ENCODE data around the gene CYSRT1.

CYSRT1 gene

DNA sequence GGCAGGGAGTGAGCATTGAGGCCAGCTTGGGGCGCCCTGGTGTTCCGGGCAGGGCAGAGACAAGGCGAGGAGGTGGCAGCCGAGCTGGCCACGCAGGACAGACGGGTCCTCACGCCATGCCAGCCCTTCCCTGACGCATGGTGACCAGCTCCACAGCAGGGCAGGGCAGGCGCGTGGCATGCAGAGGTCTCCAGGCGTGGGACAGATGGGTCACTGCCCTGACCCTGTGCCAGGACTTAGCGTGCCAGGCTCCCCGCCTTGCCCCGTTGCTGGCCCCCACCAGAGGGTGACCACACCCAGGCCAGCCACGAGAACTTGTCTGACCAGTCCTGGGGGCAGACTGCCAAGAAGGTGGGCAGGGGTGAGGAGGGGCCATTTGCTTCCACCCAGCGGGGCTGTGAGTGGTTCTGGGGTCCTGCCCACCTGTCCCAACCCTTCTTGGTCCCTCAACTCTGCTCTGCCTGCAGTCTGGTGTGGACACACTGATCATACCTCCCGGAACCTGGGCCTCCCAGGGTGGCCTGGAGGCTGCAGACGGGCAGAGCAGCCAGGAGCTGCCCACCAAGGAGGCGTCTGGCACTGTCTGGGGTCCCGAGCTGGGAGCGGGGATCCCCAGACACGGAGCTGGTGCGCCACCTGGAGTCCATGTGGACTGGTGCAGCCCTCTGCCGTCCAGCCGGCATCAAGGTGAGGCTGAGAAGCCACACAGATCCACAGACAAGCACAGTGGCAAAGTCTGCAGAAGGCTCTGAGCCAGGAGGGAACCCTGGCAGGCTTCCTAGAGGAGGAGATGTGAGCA is 2.3 kb downstream of the CYSRT1 start, which contains the start of gene RNF224:
TSS of gene RNF224 (plus strand) at position 449 of the 799 bp plus-strand sequence. CDS start 834 bp downstream, outside the sequence.
- DNase-seq: peak; percentile 62

DNA sequence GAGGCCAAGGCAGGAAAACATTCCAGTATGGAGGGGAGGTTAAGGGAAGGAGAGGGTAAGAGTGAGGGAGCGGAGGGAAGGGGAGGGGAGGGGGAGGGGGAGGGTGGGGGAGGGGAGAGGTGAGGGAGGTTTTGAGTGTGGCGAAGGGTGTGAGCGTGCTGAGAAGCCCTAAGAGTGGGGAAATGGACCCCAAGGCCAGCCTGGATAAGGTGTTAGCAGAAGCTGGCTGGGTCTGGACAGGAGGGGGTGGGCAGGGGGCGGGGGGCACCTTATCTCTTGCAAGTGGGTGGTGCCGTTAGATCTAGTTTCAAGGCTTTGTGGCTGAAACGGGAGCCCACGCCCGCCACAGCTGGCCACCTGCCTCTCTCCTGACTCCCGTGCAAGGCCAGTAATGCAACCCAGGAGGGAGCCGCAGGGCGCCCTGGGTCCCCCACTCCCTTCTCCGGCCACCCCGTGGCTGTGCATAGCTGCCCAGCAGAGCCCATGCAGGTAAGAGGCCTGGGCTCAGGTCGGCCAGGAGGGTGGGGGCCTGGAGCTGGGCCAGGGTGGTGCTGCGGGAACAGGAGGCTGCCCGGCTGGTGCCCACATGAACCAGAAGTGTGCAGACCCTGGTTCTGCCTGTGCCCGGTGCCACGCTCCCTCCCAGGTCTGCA is 3.0 kb downstream of the CYSRT1 start:
- DNase-seq: no peak

DNA sequence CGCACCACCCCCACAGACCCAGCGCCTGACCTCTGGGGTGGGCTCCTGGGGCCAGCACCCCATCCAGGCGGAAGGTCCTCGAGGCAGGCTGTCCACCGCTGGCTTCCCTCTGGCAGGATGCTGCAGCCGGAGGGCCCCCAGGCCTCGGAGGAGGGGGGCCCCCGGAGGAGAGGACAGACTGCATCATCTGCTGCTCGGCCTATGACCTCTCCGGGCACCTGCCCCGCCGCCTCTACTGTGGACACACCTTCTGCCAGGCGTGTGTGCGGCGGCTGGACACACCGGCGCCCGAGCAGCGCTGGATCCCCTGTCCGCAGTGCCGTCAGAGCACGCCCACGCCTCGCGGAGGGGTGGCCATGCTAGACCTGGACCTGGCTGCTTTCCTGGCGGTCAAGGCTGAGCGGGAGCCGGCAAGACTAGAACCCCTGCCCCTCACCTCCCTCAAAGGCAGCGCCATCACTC is 3.6 kb downstream of the CYSRT1 start:
- no peak for DNase-seq

DNA sequence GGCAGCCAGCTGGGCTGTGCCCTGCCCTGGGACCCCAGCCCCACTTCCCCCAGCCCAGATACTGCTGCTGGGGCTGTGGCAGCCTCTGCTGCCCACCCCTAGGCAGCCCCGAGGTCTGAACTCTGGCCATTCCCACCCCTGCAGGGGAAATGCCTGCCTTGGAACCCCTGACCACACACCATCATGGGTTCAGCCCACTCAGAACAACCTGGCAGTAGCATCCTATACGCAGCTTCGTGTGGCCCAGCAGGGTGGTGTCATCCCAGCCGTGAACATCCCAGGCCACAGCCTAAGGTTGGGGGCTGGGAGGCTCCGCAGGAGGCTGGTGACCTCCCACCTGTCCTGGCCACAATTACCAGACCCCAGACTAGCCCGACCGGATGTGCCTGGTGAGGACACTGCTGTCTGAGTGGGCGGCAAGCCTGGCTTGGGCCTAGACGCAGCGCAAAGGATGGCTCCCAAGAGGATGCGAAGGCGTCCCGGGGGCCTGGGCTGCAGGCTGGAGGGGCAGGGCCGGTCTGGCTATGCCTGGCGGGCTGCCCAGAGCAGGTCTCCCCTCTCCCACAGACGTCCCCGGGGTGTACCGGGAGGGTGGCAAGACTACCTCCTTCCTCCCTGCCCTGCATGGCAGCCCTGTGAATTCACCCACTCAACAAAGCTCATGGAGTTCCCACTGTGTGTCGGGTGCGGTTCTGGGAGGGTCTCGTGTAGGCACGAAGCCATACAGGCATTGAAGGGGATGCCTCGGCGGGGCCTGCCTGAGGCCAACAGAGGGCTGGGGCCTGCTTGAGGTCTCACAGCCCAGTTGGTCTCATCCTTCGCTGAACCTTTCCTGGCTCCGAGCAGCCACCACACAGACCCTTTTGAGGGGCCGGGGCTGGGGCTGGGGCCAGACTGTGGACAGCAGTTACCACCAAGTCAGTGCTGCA is 4.3 kb downstream of the CYSRT1 start:
- DNase-seq: no peak

DNA sequence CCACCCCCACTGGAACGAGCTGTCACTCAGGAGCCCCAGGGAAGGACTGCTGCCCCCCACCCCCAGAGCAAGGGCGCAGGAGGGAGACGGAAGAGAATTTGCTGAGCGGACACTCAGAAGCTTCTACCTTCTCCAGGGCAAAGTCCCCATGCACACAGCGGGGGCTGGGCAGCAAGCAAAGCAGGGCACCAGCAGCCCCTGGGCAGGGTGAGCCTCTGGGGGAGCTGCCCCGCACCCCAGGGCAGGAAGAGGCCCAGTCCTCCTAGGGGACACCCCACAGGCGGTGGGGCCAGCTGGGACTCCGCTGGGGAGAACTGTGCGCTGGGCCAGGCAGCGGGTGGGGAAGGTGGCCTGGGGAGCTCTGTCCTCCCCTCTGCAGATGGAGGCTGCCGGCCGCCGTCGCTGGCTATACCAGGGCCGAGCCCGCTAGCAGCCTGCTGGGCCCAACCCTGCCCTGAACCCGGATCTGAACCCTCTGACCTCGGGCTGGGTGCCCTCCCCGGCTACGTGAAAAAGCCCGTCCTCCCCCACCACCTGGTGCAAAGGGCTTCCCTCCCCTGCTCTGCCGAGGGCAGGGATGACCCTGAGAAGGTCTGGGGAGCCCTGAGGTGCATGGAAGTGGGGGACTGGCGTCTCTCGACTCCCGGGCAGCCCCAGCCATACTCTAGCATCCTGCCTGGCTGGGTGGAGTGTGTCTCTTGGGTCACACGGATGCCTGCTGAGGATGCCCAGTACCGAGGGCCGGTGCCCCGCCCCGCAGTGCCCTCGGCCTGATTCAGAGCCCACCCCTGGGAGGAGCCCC is 5.1 kb downstream of the CYSRT1 start:
- DNase-seq: no peak

DNA sequence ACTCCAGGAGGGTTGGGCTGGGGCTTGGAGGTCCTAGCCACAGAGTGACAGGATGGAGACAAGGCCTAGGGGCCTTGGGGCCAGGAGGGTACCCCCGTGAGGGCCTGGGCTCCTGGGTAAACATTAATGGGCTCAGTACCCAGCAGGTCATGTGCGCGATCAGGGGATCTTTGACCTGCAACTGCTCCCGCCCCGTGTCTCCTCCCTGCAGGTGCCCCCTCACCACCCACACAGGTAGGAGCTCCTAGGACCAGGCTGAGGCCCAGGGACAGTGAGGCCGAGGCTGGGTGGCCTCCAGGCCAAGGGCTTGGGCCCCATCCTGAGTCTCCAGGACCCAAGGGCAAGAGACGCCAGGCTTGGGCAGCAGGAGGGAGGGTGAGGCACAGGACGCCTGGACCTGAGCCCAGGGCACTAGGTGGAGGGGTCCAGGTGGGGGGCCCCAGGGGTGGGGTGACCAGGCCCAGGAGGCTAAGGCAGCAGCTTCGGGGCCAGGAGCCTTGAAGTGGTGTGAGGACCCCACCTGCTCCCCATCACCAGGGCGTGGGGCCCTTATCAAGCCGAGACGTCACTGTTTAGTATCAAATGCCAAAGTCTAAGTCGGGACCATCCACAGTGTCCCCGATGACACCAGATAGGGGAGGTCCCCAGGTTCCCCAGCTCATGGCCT is 5.9 kb downstream of the CYSRT1 start, which contains the start of gene SLC34A3:
TSS of gene SLC34A3 (plus strand) at position 197 of the 667 bp plus-strand sequence. CDS start 802 bp downstream, outside the sequence.
- DNase-seq: no peak

DNA sequence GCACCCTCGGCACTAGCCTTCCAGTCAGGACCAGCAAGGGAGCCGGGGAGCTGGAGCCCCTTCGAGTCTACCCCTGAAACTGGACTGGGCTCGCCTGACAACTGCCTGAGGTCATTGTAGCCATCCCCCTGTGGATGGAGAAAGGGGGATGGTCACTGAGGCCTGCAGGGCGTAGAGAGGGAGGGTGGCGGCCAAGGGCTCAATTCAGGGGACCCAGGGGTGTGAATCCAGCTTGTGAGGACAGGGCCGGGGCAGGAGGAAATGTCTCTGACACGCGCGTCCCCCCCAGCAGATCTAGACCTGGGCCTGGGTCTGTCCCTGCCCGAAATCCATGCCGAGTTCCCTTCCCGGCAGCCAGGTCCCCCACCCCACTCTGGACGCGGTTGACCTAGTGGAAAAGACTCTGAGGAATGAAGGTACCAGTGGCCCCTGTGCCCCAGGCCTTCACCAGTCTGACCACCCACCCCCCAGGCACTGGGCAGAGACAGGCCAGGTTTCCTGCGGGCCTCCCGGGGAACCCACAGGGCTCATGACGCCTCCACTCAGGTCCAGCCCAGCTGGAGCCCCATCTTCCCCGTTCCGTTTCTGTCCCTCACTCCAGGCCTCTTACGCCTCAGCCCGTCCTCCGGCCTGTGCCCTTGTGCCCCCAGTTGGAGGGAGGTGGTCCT is 6.5 kb downstream of the CYSRT1 start:
- DNase-seq: no peak

DNA sequence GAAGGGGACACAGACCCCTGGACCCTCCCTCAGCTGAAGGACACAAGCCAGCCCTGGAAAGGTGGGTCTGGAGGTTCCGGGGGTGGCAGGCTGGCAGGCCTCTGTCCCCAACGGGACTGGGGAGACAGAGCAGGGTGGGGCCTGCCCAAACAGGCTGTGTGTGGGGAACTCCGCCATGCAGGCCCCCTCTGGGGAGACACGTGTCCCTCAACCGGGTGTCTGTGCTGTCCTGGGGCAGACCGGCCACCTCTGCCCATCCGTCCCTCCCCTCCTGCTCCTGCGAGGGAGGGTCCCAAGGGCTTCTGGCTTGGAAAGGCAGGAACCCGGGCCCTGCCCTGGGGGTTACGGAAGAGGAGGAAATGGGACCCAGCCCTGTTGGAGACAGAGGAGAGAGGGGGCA is 7.1 kb downstream of the CYSRT1 start:
- no peak for DNase-seq

DNA sequence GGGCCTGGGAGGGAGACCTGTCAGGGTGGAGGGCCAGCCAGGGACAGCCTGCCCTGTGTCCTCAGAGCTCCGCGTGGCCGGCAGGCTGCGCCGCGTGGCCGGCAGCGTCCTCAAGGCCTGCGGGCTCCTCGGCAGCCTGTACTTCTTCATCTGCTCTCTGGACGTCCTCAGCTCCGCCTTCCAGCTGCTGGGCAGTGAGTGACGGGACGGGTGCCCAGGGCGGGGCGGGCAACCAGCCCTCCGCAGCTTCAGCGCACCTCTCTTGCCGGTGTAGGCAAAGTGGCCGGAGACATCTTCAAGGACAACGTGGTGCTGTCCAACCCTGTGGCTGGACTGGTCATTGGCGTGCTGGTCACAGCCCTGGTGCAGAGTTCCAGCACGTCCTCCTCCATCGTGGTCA is 7.5 kb downstream of the CYSRT1 start:
- no peak for DNase-seq

DNA sequence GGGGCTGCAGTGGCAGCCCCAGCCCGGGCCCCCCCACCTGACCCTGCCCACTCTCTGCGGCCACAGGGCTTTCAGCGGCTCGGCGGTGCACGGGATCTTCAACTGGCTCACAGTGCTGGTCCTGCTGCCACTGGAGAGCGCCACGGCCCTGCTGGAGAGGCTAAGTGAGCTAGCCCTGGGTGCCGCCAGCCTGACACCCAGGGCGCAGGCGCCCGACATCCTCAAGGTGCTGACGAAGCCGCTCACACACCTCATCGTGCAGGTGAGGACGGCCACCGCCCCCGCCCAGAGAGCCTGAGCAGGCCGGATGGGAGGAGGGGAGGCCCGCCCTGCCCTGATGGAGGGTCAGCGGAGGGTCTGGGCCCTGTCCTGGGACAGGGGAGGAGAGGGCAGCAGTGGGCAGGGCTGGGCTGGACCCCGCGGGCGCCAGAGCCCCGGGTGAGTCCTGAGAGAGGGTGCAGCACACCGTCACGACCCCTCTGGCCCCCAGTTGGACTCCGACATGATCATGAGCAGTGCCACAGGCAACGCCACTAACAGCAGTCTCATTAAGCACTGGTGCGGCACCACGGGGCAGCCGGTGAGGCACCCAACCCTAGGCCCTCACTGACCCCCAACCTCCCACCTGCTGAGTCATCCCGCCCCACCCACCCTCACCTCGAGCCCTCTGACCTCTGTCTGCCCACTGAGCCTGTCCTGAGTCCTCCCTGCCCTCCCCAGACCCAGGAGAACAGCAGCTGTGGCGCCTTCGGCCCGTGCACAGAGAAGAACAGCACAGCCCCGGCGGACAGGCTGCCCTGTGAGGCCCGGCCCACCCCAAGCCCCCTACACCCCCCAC is 8.4 kb downstream of the CYSRT1 start:
- DNase-seq: no peak

DNA sequence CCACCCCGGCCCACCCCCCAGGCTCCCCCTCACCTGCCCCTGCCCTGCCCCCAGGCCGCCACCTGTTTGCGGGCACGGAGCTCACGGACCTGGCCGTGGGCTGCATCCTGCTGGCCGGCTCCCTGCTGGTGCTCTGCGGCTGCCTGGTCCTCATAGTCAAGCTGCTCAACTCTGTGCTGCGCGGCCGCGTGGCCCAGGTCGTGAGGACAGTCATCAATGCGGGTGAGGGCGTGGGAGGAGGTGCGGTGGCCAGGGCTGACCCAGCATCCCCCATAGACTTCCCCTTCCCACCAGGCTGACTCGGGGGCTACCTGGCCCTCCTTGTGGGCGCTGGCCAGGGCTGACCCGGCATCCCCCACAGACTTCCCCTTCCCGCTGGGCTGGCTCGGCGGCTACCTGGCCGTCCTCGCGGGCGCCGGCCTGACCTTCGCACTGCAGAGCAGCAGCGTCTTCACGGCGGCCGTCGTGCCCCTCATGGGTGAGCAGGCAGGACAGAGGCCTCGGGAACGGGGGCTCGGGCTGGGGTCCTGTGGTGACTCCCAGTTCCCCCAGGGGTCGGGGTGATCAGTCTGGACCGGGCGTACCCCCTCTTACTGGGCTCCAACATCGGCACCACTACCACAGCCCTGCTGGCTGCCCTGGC is 9.2 kb downstream of the CYSRT1 start:
- no peak for DNase-seq

DNA sequence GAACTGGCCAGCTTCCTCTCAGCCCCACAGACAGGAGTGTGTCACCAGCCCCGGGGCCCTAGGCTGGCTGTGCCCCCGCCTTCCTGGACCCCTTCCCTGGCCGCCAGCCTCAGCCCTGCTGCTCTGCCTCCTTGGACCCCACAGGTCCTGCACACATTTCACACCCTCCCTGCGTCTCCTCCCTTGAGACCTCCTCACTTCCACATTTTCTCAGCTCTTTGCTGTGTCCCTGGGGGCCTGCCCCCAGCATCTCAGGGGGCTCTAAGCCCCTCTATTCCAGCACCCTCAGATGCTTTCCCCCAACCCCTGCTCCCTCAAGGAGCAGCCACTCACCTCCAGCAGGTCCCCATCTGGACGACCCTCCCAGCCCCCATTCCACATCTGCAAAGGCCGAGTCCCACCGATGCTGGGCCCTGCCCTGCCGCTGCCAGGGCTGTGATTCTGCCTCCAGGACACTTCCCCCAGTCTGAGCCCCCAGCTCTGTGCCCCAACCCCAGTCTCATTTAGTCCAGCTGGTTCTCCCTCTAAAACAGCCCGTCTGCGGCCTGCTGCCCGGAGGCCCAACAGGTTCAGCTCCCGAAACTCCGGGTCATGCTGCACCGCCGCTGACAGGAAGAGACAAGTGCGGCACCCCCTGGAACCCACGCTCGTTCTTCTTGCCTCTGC is 9.9 kb downstream of the CYSRT1 start:
- DNase-seq: no peak

DNA sequence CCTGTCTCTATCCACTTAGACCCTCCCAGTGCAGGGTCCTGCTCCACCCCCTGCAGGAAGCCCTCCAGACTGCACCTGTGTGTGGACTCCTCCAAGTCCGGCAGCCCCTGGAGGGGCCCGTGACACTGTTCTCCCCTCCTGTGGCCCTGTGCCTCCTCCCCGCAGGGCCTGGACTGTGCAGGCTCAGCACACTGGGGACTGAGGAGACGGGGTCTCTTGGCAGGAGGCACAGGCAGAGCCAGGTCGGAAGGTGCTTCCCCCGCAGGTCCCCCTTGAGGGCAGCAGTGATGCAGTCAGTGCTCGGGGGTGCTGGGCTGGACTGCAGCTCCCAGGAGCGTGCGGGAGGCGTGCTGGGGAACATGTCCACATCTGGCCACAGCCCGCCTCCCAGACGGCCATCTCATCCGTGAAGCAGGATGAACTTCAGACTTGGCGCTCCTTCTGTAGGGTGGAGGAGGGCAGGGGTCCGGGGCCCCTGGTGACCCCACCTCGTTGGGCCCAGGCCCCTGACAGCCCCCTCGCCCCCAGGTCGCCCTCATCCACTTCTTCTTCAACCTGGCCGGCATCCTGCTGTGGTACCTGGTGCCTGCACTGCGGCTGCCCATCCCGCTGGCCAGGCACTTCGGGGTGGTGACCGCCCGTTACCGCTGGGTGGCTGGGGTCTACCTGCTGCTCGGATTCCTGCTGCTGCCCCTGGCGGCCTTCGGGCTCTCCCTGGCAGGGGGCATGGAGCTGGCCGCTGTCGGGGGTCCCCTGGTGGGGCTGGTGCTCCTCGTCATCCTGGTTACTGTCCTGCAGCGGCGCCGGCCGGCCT is 10.7 kb downstream of the CYSRT1 start:
- no peak for DNase-seq

DNA sequence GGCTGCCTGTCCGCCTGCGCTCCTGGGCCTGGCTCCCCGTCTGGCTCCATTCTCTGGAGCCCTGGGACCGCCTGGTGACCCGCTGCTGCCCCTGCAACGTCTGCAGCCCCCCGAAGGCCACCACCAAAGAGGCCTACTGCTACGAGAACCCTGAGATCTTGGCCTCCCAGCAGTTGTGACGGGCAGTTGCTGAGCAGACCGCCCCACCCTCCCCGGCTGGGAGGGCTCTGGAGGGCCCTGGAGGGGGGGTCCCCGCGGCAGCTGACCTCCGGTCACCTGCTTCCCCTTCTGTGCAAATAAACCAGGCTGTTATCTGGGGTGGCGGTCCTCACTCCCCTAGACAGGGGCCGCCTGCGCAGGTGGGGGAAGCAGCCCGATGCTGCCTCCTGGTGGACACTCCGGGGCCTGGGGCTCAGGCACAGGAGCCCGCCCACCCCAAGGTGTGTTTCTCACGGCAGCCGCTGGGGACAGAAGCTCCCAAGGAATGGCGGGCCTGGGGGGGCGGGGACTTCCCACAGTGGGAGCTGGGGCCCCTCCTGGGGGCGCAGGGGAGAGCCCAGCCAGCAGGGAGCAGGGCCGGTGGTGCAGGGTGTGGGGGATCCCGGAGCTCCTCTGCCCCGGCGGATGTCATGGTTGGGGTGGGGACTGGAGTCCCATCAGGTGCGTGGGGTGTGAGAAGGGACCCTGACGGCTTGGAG is 11.4 kb downstream of the CYSRT1 start:
- peak; percentile 70 for DNase-seq

DNA sequence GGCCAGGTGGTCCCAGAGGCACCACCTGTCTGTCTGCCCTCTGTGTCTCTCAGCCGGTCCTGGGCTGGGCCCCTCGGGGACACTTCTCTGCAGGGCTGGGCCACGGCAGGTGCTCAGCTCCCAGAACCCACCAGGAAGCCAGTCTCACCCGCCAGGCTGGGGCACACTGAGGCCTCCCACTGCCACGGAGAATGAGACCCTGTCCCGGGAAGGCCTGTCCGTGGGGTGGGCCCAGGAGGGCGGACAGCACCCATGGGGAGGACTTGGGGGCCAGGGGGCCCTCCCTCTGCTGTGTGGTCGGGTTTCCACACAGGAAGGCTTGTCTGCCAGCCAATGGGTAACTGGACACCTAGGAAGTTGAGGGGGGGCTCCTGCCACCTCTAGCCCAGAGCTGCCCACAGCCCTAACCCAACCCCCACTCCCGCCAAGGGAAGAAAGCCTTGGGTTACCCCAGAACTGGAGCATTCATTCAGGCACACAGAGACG is 12.0 kb downstream of the CYSRT1 start:
- DNase-seq: no peak

DNA sequence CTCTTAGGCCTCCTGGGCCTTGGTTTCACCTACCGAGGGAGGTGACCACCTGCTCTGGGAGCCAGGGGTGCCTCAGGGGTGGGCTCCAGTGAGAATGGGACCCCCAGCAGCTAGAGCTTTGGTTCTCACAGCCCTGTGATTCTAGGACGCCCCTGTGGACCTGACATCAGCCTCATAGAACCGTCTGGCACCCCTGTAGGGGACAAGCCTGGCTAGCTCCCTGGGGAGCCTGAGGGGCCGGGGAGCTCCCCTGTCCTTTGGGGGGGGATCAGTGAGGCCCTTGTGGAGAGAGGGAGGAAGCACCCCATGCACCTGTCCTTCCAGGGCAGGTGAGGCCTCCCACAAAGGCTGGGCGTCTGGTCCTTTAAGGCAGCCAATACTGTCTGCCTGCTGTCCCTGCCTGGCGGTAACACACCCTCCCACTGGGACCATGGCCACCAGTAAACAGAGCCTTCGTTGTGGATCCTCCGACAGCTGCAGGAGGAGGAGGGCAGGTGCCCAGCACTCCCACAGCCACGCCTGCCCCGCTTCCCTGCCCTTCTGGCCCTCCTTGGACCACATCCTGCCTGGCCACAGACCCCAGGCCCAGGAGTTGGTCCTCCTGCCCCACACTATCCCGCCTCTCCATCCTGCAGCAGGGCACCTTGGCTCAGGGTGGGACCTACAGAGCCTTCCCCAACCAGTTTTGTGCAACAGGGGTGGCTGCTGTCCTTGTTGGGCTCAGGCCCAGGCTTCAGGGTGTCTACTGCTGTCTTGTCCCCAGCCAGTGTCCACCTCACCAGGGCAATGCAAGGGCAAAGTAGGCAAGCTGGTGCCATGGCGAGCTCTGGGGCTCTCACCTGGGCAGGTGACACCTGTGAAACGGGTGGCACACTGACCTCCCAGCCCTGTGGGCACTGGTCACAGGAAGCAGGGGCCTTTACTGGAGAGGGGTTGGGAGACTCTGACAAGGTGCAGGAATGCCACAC is 13.1 kb downstream of the CYSRT1 start:
- DNase-seq: peak; percentile 66
